H1 (cell line): ENCODE measurements around the gene LRBA. TPM values are rescaled to one million over a fixed set of nuclear protein-coding genes. Genes with fewer than 3 reads are reported as not detected.

Source experiments
- CTCF ChIA-PET: fragments of 300-600 bp; sonication (Branson Sonifier 250); formaldehyde crosslinking; loops from one replicate; lab custom pipeline; 2021; ENCODE audit not compliant: partially characterized antibody; lab: Charles Lee
- POLR2A ChIA-PET: fragments of 300-600 bp; sonication (Branson Sonifier 250); formaldehyde crosslinking; loops from one replicate; lab custom pipeline; 2021; ENCODE audit warnings: inconsistent platforms; ENCODE audit not compliant: partially characterized antibody; lab: Charles Lee
- DNase-seq, 2 experiments: peaks; one replicate each; pipeline versions ENCODE4 v3.0.0 to v3.0.0-alpha.2; 2010 to 2022; ENCODE audit warnings: low spot score in 2 of 2, low read depth in 1 of 2, mixed read lengths in 1 of 2
- FAIRE-seq: peaks from 2 replicates; lab custom pipeline; 2011; peaks lifted over from hg19 to GRCh38; lab: Jason Lieb, UNC
- H2AFZ ChIP-seq: 2 replicates; pipeline ENCODE4 v1.8.1; 2012; ENCODE audit warnings: low read length, inconsistent platforms
- H2AK5ac ChIP-seq: 2 replicates; pipeline ENCODE4 v1.6.1; 2013; ENCODE audit warnings: low read depth, low read length
- H2BK120ac ChIP-seq: replicated peaks from 2 replicates; pipeline ENCODE3; 2013; ENCODE audit warnings: low read depth, low read length, inconsistent platforms
- H2BK12ac ChIP-seq: 2 replicates; pipeline ENCODE4 v1.6.1; 2013; ENCODE audit warnings: low read depth, low read length
- H2BK15ac ChIP-seq: 2 replicates; pipeline ENCODE4 v1.6.1; 2013; ENCODE audit warnings: low read length
- H2BK20ac ChIP-seq: 2 replicates; pipeline ENCODE4 v1.6.1; 2013; ENCODE audit warnings: low read length
- H2BK5ac ChIP-seq: 2 replicates; pipeline ENCODE4 v1.6.1; 2013; ENCODE audit warnings: low read depth, low read length
- H3K14ac ChIP-seq: 2 replicates; pipeline ENCODE4 v1.6.1; 2013; ENCODE audit warnings: inconsistent platforms; ENCODE audit not compliant: insufficient read length
- H3K18ac ChIP-seq: 2 replicates; pipeline ENCODE4 v1.6.1; 2013; ENCODE audit warnings: low read length; ENCODE audit errors: extremely low read depth
- H3K23ac ChIP-seq: 2 replicates; pipeline ENCODE4 v1.6.1; 2013; ENCODE audit warnings: inconsistent platforms; ENCODE audit not compliant: insufficient read length
- H3K23me2 ChIP-seq: 2 replicates; pipeline ENCODE4 v1.6.1; 2013; ENCODE audit warnings: low read depth, low read length
- H3K27ac ChIP-seq: 2 replicates; pipeline ENCODE4 v1.6.1; 2011; ENCODE audit warnings: low read depth, low read length, inconsistent platforms
- H3K27me3 ChIP-seq, 4 experiments: replicated peaks in 1 of 4; 1 replicate in 1 of 4; 2 replicates in 3 of 4; pipeline versions ENCODE4 v1.6.1 to v1.8.1; 2011 to 2013; ENCODE audit warnings: low read length in 3 of 4, mild to moderate bottlenecking in 3 of 4, inconsistent platforms in 2 of 4, mixed read lengths in 2 of 4, moderate library complexity in 1 of 4; ENCODE audit not compliant: control insufficient read depth in 3 of 4, insufficient read depth in 3 of 4; ENCODE audit errors: extremely low read depth in 1 of 4
- H3K36me3 ChIP-seq, 4 experiments: 2 replicates each; pipeline versions ENCODE4 v1.6.1 to v1.8.1; 2011 to 2013; ENCODE audit warnings: mild to moderate bottlenecking in 4 of 4, low read length in 3 of 4, moderate library complexity in 2 of 4, control low read depth in 1 of 4, inconsistent platforms in 1 of 4; ENCODE audit not compliant: insufficient read depth in 4 of 4, control insufficient read depth in 2 of 4
- H3K4ac ChIP-seq: replicated peaks from 2 replicates; pipeline ENCODE3; 2013; ENCODE audit warnings: low read length, low read depth, mixed read lengths, inconsistent platforms; ENCODE audit not compliant: insufficient read length
- H3K4me1 ChIP-seq, 4 experiments: replicated peaks in 1 of 4; 1 replicate in 1 of 4; 2 replicates in 3 of 4; pipeline versions ENCODE4 v1.6.1 to v1.8.1; 2011 to 2013; ENCODE audit warnings: low read length in 3 of 4, inconsistent platforms in 2 of 4, mixed read lengths in 1 of 4; ENCODE audit not compliant: insufficient read depth in 4 of 4, control insufficient read depth in 3 of 4
- H3K4me2 ChIP-seq, 2 experiments: 2 replicates each; pipeline versions ENCODE4 v1.6.1 to v1.8.1; 2011 to 2013; ENCODE audit warnings: low read depth in 2 of 2, low read length in 2 of 2, control low read depth in 1 of 2, inconsistent platforms in 1 of 2, mild to moderate bottlenecking in 1 of 2; ENCODE audit not compliant: insufficient read depth in 1 of 2
- H3K4me3 ChIP-seq, 4 experiments: fragments of 200-600, 300-600 bp in 1 of 4; sonication (generic), shearing (Covaris generic), sonication (Bioruptor Twin) in 1 of 4; 2 replicates each; pipeline versions ENCODE4 v1.5.1 to v1.8.1; 2011 to 2016; ENCODE audit warnings: low read length in 4 of 4, low read depth in 3 of 4, control low read depth in 2 of 4, inconsistent platforms in 2 of 4, mild to moderate bottlenecking in 2 of 4, mixed read lengths in 1 of 4, moderate library complexity in 1 of 4; ENCODE audit not compliant: insufficient read depth in 2 of 4; ENCODE audit errors: extremely low read depth in 1 of 4
- H3K56ac ChIP-seq: replicated peaks from 2 replicates; pipeline ENCODE3; 2013; ENCODE audit warnings: low read depth, mild to moderate bottlenecking, mixed read lengths, low read length, inconsistent platforms; ENCODE audit not compliant: insufficient read length
- H3K79me1 ChIP-seq: 2 replicates; pipeline ENCODE4 v1.6.1; 2013; ENCODE audit warnings: low read depth, low read length, control low read depth
- H3K79me2 ChIP-seq, 2 experiments: 2 replicates each; pipeline versions ENCODE4 v1.6.1 to v1.8.1; 2012 to 2013; ENCODE audit warnings: low read length in 2 of 2, mild to moderate bottlenecking in 2 of 2, inconsistent platforms in 1 of 2; ENCODE audit not compliant: insufficient read depth in 2 of 2, control insufficient read depth in 1 of 2
- H3K9ac ChIP-seq, 4 experiments: replicated peaks in 1 of 4; 1 replicate in 1 of 4; 2 replicates in 3 of 4; pipeline versions ENCODE4 v1.6.1 to v1.8.1; 2011 to 2013; ENCODE audit warnings: low read depth in 3 of 4, low read length in 3 of 4, control low read depth in 2 of 4, mild to moderate bottlenecking in 2 of 4, moderate library complexity in 2 of 4, inconsistent platforms in 1 of 4; ENCODE audit errors: extremely low read depth in 1 of 4
- H3K9me3 ChIP-seq, 2 experiments: 2 replicates each; pipeline versions ENCODE4 v1.6.1 to v1.8.1; 2012 to 2013; ENCODE audit warnings: mild to moderate bottlenecking in 2 of 2, moderate library complexity in 2 of 2, control low read depth in 1 of 2, inconsistent platforms in 1 of 2, low read depth in 1 of 2, low read length in 1 of 2, mixed read lengths in 1 of 2; ENCODE audit not compliant: insufficient read depth in 2 of 2
- H4K20me1 ChIP-seq, 2 experiments: replicated peaks in 1 of 2; 2 replicates each; pipeline versions ENCODE3 to v1.8.1; 2011 to 2013; ENCODE audit warnings: inconsistent platforms in 2 of 2, low read length in 2 of 2, mild to moderate bottlenecking in 1 of 2; ENCODE audit not compliant: insufficient read depth in 2 of 2, control insufficient read depth in 1 of 2
- H4K5ac ChIP-seq: 2 replicates; pipeline ENCODE4 v1.6.1; 2013; ENCODE audit warnings: low read length, low read depth, mixed read lengths, inconsistent platforms; ENCODE audit not compliant: insufficient read length
- H4K8ac ChIP-seq: 2 replicates; pipeline ENCODE4 v1.8.0; 2013; ENCODE audit warnings: mild to moderate bottlenecking, moderate library complexity, low read length, inconsistent platforms; ENCODE audit not compliant: insufficient read depth; ENCODE audit errors: extremely low read depth
- H4K91ac ChIP-seq: replicated peaks from 2 replicates; pipeline ENCODE3; 2013; ENCODE audit warnings: low read length, mixed read lengths, inconsistent platforms; ENCODE audit not compliant: insufficient read length
- BCL11A ChIP-seq, 2 experiments: IDR thresholded peaks; one replicate each; pipeline ENCODE4 v1.6.1; 2011; ENCODE audit warnings: low read depth in 2 of 2, low read length in 2 of 2, mild to moderate bottlenecking in 2 of 2
- CTBP2 ChIP-seq: IDR thresholded peaks from 2 replicates; pipeline ENCODE4 v1.7.0; 2011; ENCODE audit warnings: borderline replicate concordance, mild to moderate bottlenecking, moderate library complexity, mixed read lengths, low read length; ENCODE audit not compliant: insufficient read depth, insufficient read length
- PHF8 ChIP-seq: fragments of 200-600 bp; sonication (generic); conservative IDR thresholded peaks from 2 replicates; pipeline ENCODE4 v1.7.1; 2012; ENCODE audit warnings: low read depth, mild to moderate bottlenecking, inconsistent platforms, low read length, moderate library complexity
- POU5F1 ChIP-seq: IDR thresholded peaks from 2 replicates; pipeline ENCODE4 v1.6.1; 2011; ENCODE audit warnings: low read depth, mild to moderate bottlenecking, low read length, moderate library complexity
- SUZ12 ChIP-seq: fragments of 200-600 bp; sonication (generic); IDR thresholded peaks from 2 replicates; pipeline ENCODE4 v1.6.1; 2012; ENCODE audit warnings: mild to moderate bottlenecking, inconsistent platforms, low read length, moderate library complexity, mixed read lengths
- WGBS, 2 experiments: shearing (Covaris generic) in 1 of 2; methylation state at CpG; one replicate each; pipeline versions ENCODE4 v1.1.6 to v1.1.7; 2013 to 2015; ENCODE audit warnings: low lambda C conversion rate in 2 of 2, mixed read lengths in 2 of 2, inconsistent platforms in 1 of 2, low coverage in 1 of 2, missing lambda C conversion rate in 1 of 2; ENCODE audit not compliant: insufficient replicate concordance in 2 of 2, insufficient coverage in 1 of 2, insufficient read length in 1 of 2; ENCODE audit errors: extremely low coverage in 1 of 2, missing lambda C conversion rate in 1 of 2; 5-methylcytosine and 5-hydroxymethylcytosine counted together
- polyA plus RNA-seq, 7 experiments: library from polyadenylated mRNA; depleted of rRNA in 3 of 7; stranded (reverse) in 5 of 7; unstranded in 2 of 7; fragments of >200 nt in 5 of 7; fragments of 200-250 nt in 2 of 7; gene quantifications; 1 replicate in 5 of 7; 2 replicates in 1 of 7; 4 replicates in 1 of 7; pipeline versions ENCODE4 v1.2.1 to v1.2.3, GENCODE V29; 2011 to 2013; ENCODE audit warnings: missing spikeins in 2 of 7, mixed read lengths in 2 of 7
- total RNA-seq: library from RNA; stranded (reverse); fragmentation: NEBNext Ultra II Directional; extraction: Animal tissue kit (Norgen Biotek cat#: 25700); gene quantifications from 2 replicates; pipeline ENCODE4 v1.2.1, GENCODE V29; 2021

Gene LRBA
- total and polyA plus RNA-seq, 2 of the 8 experiments (the other 6 are each of a cell fraction or from before 2014, with no cell fraction given): 54.6 to 83.2 TPM

DNA sequence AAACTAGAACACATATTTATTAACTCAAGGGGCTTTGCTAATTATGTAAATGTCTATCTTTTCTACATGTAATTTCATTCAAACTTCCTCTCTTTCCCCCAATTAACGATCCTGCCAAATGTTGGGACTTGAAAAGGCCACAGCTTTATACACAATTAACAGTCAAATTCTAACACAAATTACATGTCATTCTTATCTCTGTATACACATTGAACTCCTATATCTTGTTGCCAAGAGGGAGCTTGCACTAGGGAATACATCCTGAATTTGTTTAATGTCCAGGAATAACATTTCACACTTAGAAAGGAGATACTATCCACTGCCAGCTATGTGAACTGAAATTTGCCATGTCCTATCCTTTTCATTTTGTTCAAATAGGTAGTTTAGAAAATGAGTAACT lies 472.0 kb downstream of the LRBA start:
- H3K14ac ChIP-seq: no peak overlapping the region
- peaks cover 0 to 1% of the 10 kb centered on the region in 2 experiments for H4K20me1 ChIP-seq
- no peak for DNase-seq
- H4K91ac ChIP-seq: no peak overlapping the region
- H2BK5ac ChIP-seq: no peak overlapping the region
- H2BK120ac ChIP-seq: no peak overlapping the region
- no peak overlapping the region for H2BK20ac ChIP-seq
- no peak overlapping the region for H2AFZ ChIP-seq
- no peak overlapping the region for H4K8ac ChIP-seq
- no peak overlapping the region for H3K4ac ChIP-seq
- H2BK12ac ChIP-seq: no peak overlapping the region
- H3K9ac ChIP-seq: no peak overlapping the region
- H2AK5ac ChIP-seq: no peak overlapping the region
- no peak overlapping the region for H3K27ac ChIP-seq
- H3K79me2 ChIP-seq: no peaks in the 10 kb centered on the region
- H3K56ac ChIP-seq: no peak overlapping the region
- ChIA-PET POLR2A (no interaction called here), CTCF (interaction anchor here (0.7 to 1.5 kb wide), 2 partner anchors 12 to 29 kb away, joined by 3 to 7 read pairs; no protein-coding TSS in a partner anchor)
- no peak overlapping the region for H3K23ac ChIP-seq
- WGBS, 2 experiments: 88% methylated on average over 1 of the region's 1 CpG; no CpG with 5 or more reads in 1 of the 2 experiments
- H3K36me3 ChIP-seq: no peaks in the 10 kb centered on the region
- no peaks in the 10 kb centered on the region for H3K79me1 ChIP-seq
- H3K4me1 ChIP-seq: peaks cover 0 to 17% (median 4%) of the 10 kb centered on the region in 4 experiments; a peak in 4 of 7 replicates
- H3K27me3 ChIP-seq: no peaks in the 10 kb centered on the region
- no peak overlapping the region for H4K5ac ChIP-seq
- H2BK15ac ChIP-seq: no peak overlapping the region
- no peak overlapping the region for H3K4me2 ChIP-seq
- H3K18ac ChIP-seq: no peak overlapping the region
- no peaks in the 10 kb centered on the region for H3K23me2 ChIP-seq
- TF ChIP-seq SUZ12 (no peak), PHF8 (no peak), POU5F1 (no peak), CTBP2 (no peak), BCL11A (IDR thresholded peaks at IDR 0.05; ENCODE audit: low read depth in 2 of 2, low read length in 2 of 2) (no peak)
- TF ChIP-seq, all 59 proteins: peak for 0
- no peaks in the 10 kb centered on the region for H3K9me3 ChIP-seq
- FAIRE-seq: no peak
- H3K4me3 ChIP-seq: no peak overlapping the region
